Measurements from ENCODE around the gene SLCO3A1.

- TF ChIP-seq CTCF (IDR thresholded peaks at IDR 0.05) (no peak), POLR2A (IDR thresholded peaks at IDR 0.05) (no peak)
Measured at GRCh38 chr15:92068121-92068520, 214.6 kb downstream of the SLCO3A1 start.
